ENCODE data around the gene SLC30A7.

SLC30A7 gene

GRCh38 chr1:101029184-101029583 lies 133.3 kb downstream of the SLC30A7 start:
- no peak for DNase-seq

DNA sequence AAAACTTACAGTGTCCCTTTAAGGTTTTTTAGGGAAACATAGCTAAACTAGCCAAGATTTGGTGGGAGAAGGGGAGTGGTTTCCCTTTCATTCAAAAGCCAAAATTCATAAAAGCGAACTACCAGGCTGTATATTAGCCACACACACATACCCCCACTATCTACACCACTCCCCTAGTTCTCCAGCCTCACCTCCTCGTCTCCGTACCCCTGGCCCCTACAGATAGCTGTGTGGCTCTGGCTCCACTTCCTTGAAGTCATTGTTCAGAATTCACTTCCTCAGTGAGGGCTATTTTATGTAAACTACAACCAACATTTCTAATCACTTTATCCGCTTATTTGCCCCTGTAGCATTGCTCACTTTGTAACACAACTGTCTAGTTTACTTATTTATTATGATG lies 135.0 kb downstream of the SLC30A7 start:
- no peak for DNase-seq

All from activated gamma-delta T cell treated with Interleukin-2 at 50 U/mL for 16 hours (primary cell).